Activated CD8-positive, alpha-beta T cell treated with anti-CD3 and anti-CD28 coated beads, Interleukin-2, amount 10 ng/mL, durations not matched to agents 7 days and 5 days (primary cell): ENCODE data around the gene RBX1. TPM values are rescaled to one million over a fixed set of nuclear protein-coding genes. Genes with fewer than 3 reads are reported as not detected.
"Not testable (repeated sequence)": the region's sequence is repeated elsewhere in the genome, so short reads cannot be mapped to it uniquely, and the experiment has no call there.

Source experiments
- ATAC-seq: fragments of 150-1000 bp; cut with Tn5 transposase; one replicate; pipeline ENCODE4 v1.10.0; 2021; ENCODE audit warnings: moderate library complexity
- CTCF ChIA-PET: fragments of 350-600 bp; sonication (Branson Sonifier 250); formaldehyde crosslinking; loops from one replicate; lab custom pipeline; 2021; ENCODE audit warnings: antibody characterized with exemption; lab: Charles Lee
- POLR2A ChIA-PET: fragments of 350-600 bp; sonication (Branson Sonifier 250); formaldehyde crosslinking; loops from one replicate; lab custom pipeline; 2021; ENCODE audit warnings: antibody characterized with exemption; lab: Charles Lee
- DNase-seq: peaks from one replicate; pipeline ENCODE4 v3.0.0-alpha.2; 2020
- H3K27ac Mint-ChIP-seq: one replicate; pipeline ENCODE4 v1.8.0; 2021; ENCODE audit warnings: mild to moderate bottlenecking, mixed read lengths
- H3K27me3 Mint-ChIP-seq: one replicate; pipeline ENCODE4 v1.8.0; 2021; ENCODE audit warnings: low read depth, mixed read lengths
- H3K36me3 Mint-ChIP-seq: one replicate; pipeline ENCODE4 v1.8.0; 2021; ENCODE audit warnings: low read depth, mixed read lengths
- H3K4me1 Mint-ChIP-seq: one replicate; pipeline ENCODE4 v1.8.0; 2021; ENCODE audit warnings: low read depth, mixed read lengths
- H3K4me3 Mint-ChIP-seq: one replicate; pipeline ENCODE4 v1.8.0; 2021; ENCODE audit warnings: mild to moderate bottlenecking, mixed read lengths
- H3K9me3 Mint-ChIP-seq: one replicate; pipeline ENCODE4 v1.8.0; 2022; ENCODE audit warnings: mixed read lengths; ENCODE audit not compliant: insufficient read depth
- total RNA-seq, 2 experiments: library from RNA; stranded (reverse); gene quantifications; one replicate each; pipeline ENCODE4 v1.2.3, GENCODE V29; 2021

RBX1 gene
- total RNA-seq, 2 experiments from 2014 or later, result 84.0 to 87.9 TPM

- DNase-seq (no peak), ATAC-seq (no peak)
- Mint-ChIP-seq H3K4me1 (no peaks in the 10 kb centered on the region), H3K9me3 (no peaks in the 10 kb centered on the region), H3K27me3 (peaks cover 5% of the 10 kb centered on the region), H3K36me3 (no peaks in the 10 kb centered on the region), H3K4me3 (no peak overlapping the region), H3K27ac (no peak overlapping the region)
- ChIA-PET CTCF (no interaction called here), POLR2A (interaction anchor here (1.0 kb wide), 1 partner anchor 28 kb away, joined by 3 read pairs; no protein-coding TSS in a partner anchor)
Observed at GRCh38 chr22:41000941-41001721, 50.0 kb downstream of the RBX1 start.

- no peak overlapping the region for H3K4me3 Mint-ChIP-seq
- H3K27ac Mint-ChIP-seq, result no peak overlapping the region
- no peaks in the 10 kb centered on the region for H3K9me3 Mint-ChIP-seq
- H3K27me3 Mint-ChIP-seq, result peaks cover 5% of the 10 kb centered on the region
- no peaks in the 10 kb centered on the region for H3K36me3 Mint-ChIP-seq
- ATAC-seq (no peak), DNase-seq (no peak)
- ChIA-PET CTCF (interaction anchor here (0.9 kb wide), 1 partner anchor 236 kb away, joined by 3 read pairs; no protein-coding TSS in a partner anchor), POLR2A (interaction anchor here (1.0 kb wide), 1 partner anchor 28 kb away, joined by 3 read pairs; no protein-coding TSS in a partner anchor)
- H3K4me1 Mint-ChIP-seq, result no peaks in the 10 kb centered on the region
Observed at GRCh38 chr22:41001722-41002122, 50.5 kb downstream of the RBX1 start.

- POLR2A ChIA-PET, H3K4me1 Mint-ChIP-seq, H3K36me3 Mint-ChIP-seq, H3K27ac Mint-ChIP-seq, ATAC-seq, H3K4me3 Mint-ChIP-seq, H3K9me3 Mint-ChIP-seq, DNase-seq, H3K27me3 Mint-ChIP-seq: not testable (repeated sequence)
- CTCF ChIA-PET, result interaction anchor here (0.9 kb wide), 1 partner anchor 235 kb away, joined by 3 read pairs; no protein-coding TSS in a partner anchor
Observed at GRCh38 chr22:41002386-41002785, 51.2 kb downstream of the RBX1 start.

GRCh38 chr22:41003066-41003465 lies 51.9 kb downstream of the RBX1 start:
- Mint-ChIP-seq H3K4me1 (no peaks in the 10 kb centered on the region), H3K27ac (no peak overlapping the region), H3K36me3 (no peaks in the 10 kb centered on the region), H3K9me3 (no peaks in the 10 kb centered on the region), H3K27me3 (peaks cover 5% of the 10 kb centered on the region), H3K4me3 (no peak overlapping the region)
- ATAC-seq (no peak), DNase-seq (no peak)
- ChIA-PET CTCF (interaction anchor here (1.3 kb wide), 1 partner anchor 80 kb away, joined by 5 read pairs; no protein-coding TSS in a partner anchor), POLR2A (no interaction called here)

- H3K4me1 Mint-ChIP-seq, result no peaks in the 10 kb centered on the region
- H3K9me3 Mint-ChIP-seq, result no peaks in the 10 kb centered on the region
- DNase-seq (no peak), ATAC-seq (no peak)
- ChIA-PET CTCF (interaction anchor here (1.3 kb wide), 1 partner anchor 81 kb away, joined by 5 read pairs; no protein-coding TSS in a partner anchor), POLR2A (no interaction called here)
- H3K36me3 Mint-ChIP-seq, result no peaks in the 10 kb centered on the region
- H3K4me3 Mint-ChIP-seq, result no peak overlapping the region
- peaks cover 5% of the 10 kb centered on the region for H3K27me3 Mint-ChIP-seq
- H3K27ac Mint-ChIP-seq, result no peak overlapping the region
Observed at GRCh38 chr22:41003976-41004375, 52.8 kb downstream of the RBX1 start.

GRCh38 chr22:41009222-41009948 lies 58.2 kb downstream of the RBX1 start:
- POLR2A ChIA-PET, result no interaction called here
- Mint-ChIP-seq H3K27me3 (peaks cover 2% of the 10 kb centered on the region), H3K27ac (no peak overlapping the region), H3K9me3 (no peaks in the 10 kb centered on the region), H3K36me3 (no peaks in the 10 kb centered on the region), H3K4me3 (no peak overlapping the region), H3K4me1 (no peaks in the 10 kb centered on the region)
- no peak for ATAC-seq
- no peak for DNase-seq
- CTCF ChIA-PET, result interaction anchor here (1.0 kb wide), 1 partner anchor 176 kb away, joined by 3 read pairs; no protein-coding TSS in a partner anchor

- H3K4me3 Mint-ChIP-seq, result no peak overlapping the region
- no peaks in the 10 kb centered on the region for H3K36me3 Mint-ChIP-seq
- no peak for ATAC-seq
- H3K27me3 Mint-ChIP-seq, result no peaks in the 10 kb centered on the region
- ChIA-PET POLR2A (interaction anchor here (0.8 kb wide), 1 partner anchor 63 kb away, joined by 3 read pairs; no protein-coding TSS in a partner anchor), CTCF (no interaction called here)
- DNase-seq, result no peak
- H3K27ac Mint-ChIP-seq, result no peak overlapping the region
- no peaks in the 10 kb centered on the region for H3K9me3 Mint-ChIP-seq
- H3K4me1 Mint-ChIP-seq, result no peaks in the 10 kb centered on the region
Observed at GRCh38 chr22:41015003-41015402, 63.8 kb downstream of the RBX1 start.

GRCh38 chr22:41021061-41021612 lies 70.0 kb downstream of the RBX1 start:
- H3K36me3 Mint-ChIP-seq, result no peaks in the 10 kb centered on the region
- no peak for DNase-seq
- peaks cover 19% of the 10 kb centered on the region for H3K4me1 Mint-ChIP-seq
- ATAC-seq, result no peak
- H3K27me3 Mint-ChIP-seq, result peaks cover 14% of the 10 kb centered on the region
- H3K27ac Mint-ChIP-seq, result peak overlapping the region; percentile 98
- peak overlapping the region; percentile 94 for H3K4me3 Mint-ChIP-seq
- ChIA-PET POLR2A (interaction anchor here (0.6 to 4.5 kb wide), 4 partner anchors 69 to 1785 kb away, joined by 3 to 42 read pairs (median 12); partner anchors contain the start of genes EP300 and RBX1), CTCF (interaction anchor here (1.0 to 3.5 kb wide), 5 partner anchors 10 to 216 kb away, joined by 3 to 18 read pairs (median 4); partner anchors contain the start of gene RBX1)
- no peaks in the 10 kb centered on the region for H3K9me3 Mint-ChIP-seq

GRCh38 chr22:41021613-41022454 lies 70.7 kb downstream of the RBX1 start:
- ATAC-seq (peak; percentile 86), DNase-seq (peak; percentile 62)
- Mint-ChIP-seq H3K27ac (peak overlapping the region; percentile 98), H3K9me3 (no peaks in the 10 kb centered on the region), H3K4me1 (peaks cover 19% of the 10 kb centered on the region), H3K36me3 (no peaks in the 10 kb centered on the region), H3K27me3 (peaks cover 14% of the 10 kb centered on the region), H3K4me3 (peak overlapping the region; percentile 94)
- ChIA-PET POLR2A (interaction anchor here (0.6 to 4.5 kb wide), 4 partner anchors 69 to 1786 kb away, joined by 3 to 42 read pairs (median 12); partner anchors contain the start of genes EP300 and RBX1), CTCF (interaction anchor here (1.0 to 3.5 kb wide), 5 partner anchors 11 to 216 kb away, joined by 3 to 18 read pairs (median 4); partner anchors contain the start of gene RBX1)

- POLR2A ChIA-PET, result interaction anchor here (1.8 to 4.5 kb wide), 3 partner anchors 68 to 71 kb away, joined by 5 to 42 read pairs (median 20); partner anchors contain the start of genes EP300 and RBX1
- CTCF ChIA-PET, result interaction anchor here (1.3 to 3.5 kb wide), 2 partner anchors 30 to 100 kb away, joined by 3 to 18 read pairs; no protein-coding TSS in a partner anchor
- no peaks in the 10 kb centered on the region for H3K9me3 Mint-ChIP-seq
- H3K27ac Mint-ChIP-seq, result peak overlapping the region; percentile 86
- H3K27me3 Mint-ChIP-seq, result peaks cover 16% of the 10 kb centered on the region
- DNase-seq (peak; percentile 83), ATAC-seq (peak; percentile 75)
- no peaks in the 10 kb centered on the region for H3K36me3 Mint-ChIP-seq
- H3K4me3 Mint-ChIP-seq, result peak overlapping the region; percentile 71
- peaks cover 19% of the 10 kb centered on the region for H3K4me1 Mint-ChIP-seq
Observed at GRCh38 chr22:41022470-41023298, 71.5 kb downstream of the RBX1 start.
